ENCODE data around the gene SLC16A3. TPM values are rescaled to one million over a fixed set of nuclear protein-coding genes. Genes with fewer than 3 reads are reported as not detected.

The SLC16A3 gene
- total RNA-seq, 1 experiment from 2014 or later: 677 TPM

DNA sequence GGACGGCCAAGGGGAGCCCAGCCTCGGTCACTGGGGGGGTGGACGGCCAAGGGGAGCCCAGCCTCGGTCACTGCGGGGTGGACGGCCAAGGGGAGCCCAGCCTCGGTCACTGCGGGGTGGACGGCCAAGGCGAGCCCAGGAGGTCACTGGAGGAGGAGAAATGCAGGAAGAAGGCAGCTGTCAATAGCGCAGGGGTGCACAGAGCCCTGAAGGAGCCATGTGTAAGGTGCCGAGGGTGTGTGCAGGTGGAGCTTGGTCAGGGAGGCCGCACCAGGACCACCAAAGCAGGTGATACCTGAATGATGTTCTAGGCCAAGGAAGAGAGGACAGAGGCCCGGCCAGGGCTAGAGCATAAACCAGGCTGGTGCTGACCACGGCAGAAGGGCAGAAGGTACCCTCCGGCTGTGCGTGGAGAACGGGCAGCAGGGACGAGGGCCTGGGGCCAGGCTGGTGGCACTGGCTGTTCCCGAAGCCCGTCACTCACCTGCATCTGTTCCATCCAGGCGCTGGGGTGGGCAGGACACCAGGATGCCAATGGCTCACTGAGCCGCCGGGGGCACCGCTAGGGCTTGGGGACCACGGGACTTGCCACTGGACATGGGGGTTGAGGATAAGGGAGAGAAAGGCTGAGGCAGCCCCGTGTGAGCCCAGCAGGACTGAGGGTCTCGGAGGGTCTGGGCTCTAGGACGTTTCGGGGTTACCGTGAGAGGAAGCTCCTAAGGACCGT, 10.3 kb upstream of the SLC16A3 start:
- in situ Hi-C loops (cut with HindIII; ENCODE audit: low pct_unique_long_range_greater_than_20kb, low sequenced_read_pairs): no loop called here
- no peak for DNase-seq (ENCODE audit: low read depth)

DNA sequence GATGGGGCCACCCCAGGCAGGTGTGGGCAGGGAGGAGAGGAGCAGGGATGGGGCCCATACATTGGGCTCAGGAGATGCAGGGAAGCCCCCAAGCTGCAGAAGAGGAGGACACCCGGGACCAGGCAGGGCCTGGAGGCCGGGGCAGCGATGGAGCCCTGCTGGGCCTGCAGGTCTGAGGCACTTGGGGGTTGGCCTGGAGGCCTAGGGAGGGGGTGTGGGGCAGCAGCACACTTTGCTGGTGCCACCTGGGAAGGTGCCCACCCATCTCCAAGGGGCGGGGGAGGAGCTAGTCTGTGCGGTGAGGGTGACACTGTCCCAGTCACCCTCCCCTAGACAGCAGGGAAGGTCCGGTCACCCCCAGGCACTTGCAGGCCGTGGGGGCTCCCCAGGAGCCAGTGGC, 9.8 kb upstream of the SLC16A3 start:
- in situ Hi-C loops (cut with HindIII; ENCODE audit: low pct_unique_long_range_greater_than_20kb, low sequenced_read_pairs): no loop called here

DNA sequence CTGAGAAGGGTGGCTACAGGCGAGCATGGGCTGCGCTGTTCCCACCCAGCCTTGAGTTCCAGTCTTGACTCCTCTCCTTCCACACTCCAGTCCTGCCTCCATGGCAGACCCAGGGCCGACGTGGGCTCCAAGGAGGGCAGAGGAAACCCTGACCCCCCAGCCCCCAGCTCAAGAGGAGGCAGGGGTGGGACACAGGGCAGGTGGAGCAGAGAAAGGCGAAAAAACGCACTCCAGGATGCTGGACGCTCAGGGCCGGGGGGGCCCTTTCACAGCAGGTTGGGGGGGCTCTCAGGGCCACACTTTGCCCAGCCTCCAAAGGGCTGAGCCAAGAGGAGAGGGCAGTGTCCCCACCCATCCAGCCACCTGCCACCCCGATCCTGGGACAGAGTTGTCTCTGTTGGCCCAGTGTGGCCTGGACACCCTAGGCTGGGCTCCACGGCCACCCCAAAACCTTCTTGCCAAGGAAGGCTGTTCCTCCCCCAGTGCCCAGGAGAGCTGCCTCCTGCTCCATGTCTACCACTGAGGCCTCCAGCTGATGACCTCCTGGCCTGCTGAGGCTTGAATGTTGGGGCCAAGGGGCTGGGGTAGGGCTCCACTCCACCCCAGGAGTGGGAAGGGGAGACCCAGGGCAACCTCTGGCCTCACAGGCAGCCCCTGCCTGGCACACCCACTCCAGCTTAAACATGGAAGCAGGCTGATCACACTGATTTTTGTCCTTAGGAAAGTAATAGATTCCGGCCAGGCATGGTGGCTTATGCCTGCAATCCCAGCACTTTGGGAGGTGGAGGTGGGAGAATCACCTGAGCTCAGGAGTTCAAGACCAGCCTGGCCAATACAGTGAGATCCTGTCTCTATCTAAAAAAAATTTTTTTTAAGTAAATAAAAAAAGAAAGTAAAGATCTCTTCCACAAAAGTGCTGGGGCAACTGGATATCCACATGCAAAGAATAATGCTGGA, 8.8 kb upstream of the SLC16A3 start:
- in situ Hi-C loops (cut with HindIII; ENCODE audit: low pct_unique_long_range_greater_than_20kb, low sequenced_read_pairs): no loop called here
- DNase-seq (ENCODE audit: low read depth): no peak

More for the DNA sequence above, 9.8 kb upstream of the SLC16A3 start:
- no peak for DNase-seq (ENCODE audit: low read depth)

DNA sequence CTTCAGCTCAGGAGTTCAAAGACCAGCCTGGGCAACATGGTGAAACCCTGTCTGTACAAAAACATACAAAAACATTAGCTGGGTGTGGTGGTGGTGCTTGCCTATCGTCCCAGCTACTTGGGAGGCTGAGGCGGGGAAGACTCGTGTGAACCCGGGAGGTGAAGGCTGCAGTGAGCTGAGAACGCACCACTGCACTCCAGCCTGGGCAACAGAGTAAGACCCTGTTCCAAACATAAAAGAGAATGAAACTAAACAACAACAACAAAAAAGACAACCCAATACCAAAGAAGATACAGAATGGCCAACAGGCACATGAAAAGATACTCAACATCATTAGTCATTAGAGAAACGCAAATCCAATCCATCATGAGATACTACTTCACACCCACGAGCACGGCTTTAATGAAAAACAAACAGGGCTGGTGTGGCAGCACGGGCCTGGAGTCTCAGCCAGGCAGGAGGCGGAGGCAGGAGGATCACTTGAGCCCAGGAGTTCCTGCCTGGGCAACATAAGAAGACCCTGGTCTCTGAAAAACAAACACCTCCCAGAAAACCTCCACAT, 7.4 kb upstream of the SLC16A3 start:
- no peak for DNase-seq (ENCODE audit: low read depth)
- in situ Hi-C loops (cut with HindIII; ENCODE audit: low pct_unique_long_range_greater_than_20kb, low sequenced_read_pairs): no loop called here

- in situ Hi-C loops (cut with HindIII; ENCODE audit: low pct_unique_long_range_greater_than_20kb, low sequenced_read_pairs): no loop called here
- DNase-seq (ENCODE audit: low read depth): no peak
Observed at GRCh38 chr17:82222816-82223215, 6.0 kb upstream of the SLC16A3 start.

- in situ Hi-C loops (cut with HindIII; ENCODE audit: low pct_unique_long_range_greater_than_20kb, low sequenced_read_pairs): no loop called here
- no peak for DNase-seq (ENCODE audit: low read depth)
Observed at GRCh38 chr17:82223517-82223916, 5.3 kb upstream of the SLC16A3 start.

GRCh38 chr17:82224666-82225065, 4.2 kb upstream of the SLC16A3 start:
- no peak for DNase-seq (ENCODE audit: low read depth)
- in situ Hi-C loops (cut with HindIII; ENCODE audit: low pct_unique_long_range_greater_than_20kb, low sequenced_read_pairs): no loop called here

DNA sequence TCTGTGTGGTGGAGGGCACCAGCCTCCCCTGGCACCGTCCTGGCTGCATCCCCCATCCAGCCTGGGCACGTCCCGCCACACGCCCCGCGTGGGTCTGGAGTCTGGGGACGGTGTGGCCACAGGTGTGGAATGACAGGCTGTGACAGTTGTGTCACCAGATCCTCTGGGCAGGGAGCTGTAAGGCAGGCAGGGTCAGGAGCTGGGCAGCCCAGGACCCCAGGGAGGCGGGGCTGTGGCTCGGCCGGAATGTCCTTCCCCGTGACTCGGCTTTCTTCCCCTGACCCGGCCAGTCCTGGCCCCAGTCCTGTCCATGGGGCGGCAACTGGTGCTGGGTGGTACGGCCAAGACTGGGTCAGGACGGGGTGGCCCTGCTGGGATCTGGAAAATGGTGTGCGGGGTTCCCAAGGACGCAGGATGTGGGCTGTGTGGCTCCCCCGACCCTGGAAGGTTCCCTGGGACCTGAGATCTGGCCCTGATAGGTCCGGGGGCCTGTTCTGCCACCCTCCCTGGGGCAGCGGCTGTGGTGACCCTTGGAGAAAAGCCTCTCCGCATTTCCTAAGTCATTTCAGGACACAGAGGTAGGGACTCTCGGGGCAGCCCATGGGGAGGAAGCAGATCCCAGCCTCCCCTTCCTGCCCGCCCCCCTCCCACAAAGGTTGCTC, 3.3 kb upstream of the SLC16A3 start:
- in situ Hi-C loops (cut with HindIII; ENCODE audit: low pct_unique_long_range_greater_than_20kb, low sequenced_read_pairs): no loop called here
- no peak for DNase-seq (ENCODE audit: low read depth)

- in situ Hi-C loops (cut with HindIII; ENCODE audit: low pct_unique_long_range_greater_than_20kb, low sequenced_read_pairs): no loop called here
- DNase-seq (ENCODE audit: low read depth): no peak
Observed at GRCh38 chr17:82226146-82226808, 2.6 kb upstream of the SLC16A3 start.

- in situ Hi-C loops (cut with HindIII; ENCODE audit: low pct_unique_long_range_greater_than_20kb, low sequenced_read_pairs): no loop called here
- no peak for DNase-seq (ENCODE audit: low read depth)
Observed at GRCh38 chr17:82226809-82227628, 1.8 kb upstream of the SLC16A3 start.

GRCh38 chr17:82227629-82228277, 1.1 kb upstream of the SLC16A3 start:
- no peak for DNase-seq (ENCODE audit: low read depth)
- in situ Hi-C loops (cut with HindIII; ENCODE audit: low pct_unique_long_range_greater_than_20kb, low sequenced_read_pairs): no loop called here

GRCh38 chr17:82228278-82228841, 482 bp upstream of the SLC16A3 start:
- DNase-seq (ENCODE audit: low read depth): no peak
- in situ Hi-C loops (cut with HindIII; ENCODE audit: low pct_unique_long_range_greater_than_20kb, low sequenced_read_pairs): no loop called here

DNA sequence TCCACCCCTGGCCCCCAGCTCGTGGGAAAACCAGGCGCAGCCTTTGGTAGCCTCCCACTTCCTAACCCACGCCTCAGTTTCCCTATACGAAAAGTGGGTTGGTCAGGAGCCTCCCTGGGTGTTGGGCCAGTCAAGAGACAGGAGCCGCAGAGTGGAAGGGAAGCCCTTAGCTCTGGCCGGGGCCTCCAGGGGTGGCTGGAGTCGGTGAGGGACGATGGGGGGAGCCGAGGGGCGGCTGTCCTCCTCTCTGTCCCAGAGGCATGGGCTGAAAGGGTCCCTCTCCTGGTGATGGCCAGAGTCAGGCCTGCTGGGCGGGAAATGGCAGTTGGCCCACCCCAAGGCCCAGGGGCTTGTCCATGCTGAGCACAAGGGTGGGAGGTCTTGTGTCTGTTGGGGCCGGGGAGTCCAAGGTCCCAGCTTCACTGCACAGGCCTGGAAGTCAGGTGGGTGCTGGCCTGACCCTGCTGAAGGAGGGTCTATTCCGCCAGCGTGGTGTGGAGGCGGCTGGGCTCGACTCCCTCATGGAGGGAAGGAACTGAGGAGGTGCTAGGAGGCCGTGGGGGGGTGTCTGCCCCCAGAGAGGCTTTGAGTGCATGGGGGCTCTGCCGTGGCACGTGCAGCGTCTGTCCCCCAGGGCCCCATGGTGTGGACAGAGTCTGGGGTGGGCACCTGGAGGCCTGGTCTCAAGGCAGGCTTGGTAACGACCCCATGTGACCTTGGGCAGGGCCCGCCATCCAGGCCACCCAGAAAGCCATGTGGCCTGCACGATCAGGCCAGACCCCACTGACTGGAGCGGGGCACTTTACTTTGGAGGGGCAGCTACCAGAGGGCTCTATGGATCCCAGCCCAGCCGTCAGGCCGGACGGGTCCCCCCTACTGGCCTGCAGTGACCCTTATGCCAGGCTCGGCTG, 1.1 kb downstream of the SLC16A3 start:
- peak; percentile 73 for DNase-seq (ENCODE audit: low read depth)

DNA sequence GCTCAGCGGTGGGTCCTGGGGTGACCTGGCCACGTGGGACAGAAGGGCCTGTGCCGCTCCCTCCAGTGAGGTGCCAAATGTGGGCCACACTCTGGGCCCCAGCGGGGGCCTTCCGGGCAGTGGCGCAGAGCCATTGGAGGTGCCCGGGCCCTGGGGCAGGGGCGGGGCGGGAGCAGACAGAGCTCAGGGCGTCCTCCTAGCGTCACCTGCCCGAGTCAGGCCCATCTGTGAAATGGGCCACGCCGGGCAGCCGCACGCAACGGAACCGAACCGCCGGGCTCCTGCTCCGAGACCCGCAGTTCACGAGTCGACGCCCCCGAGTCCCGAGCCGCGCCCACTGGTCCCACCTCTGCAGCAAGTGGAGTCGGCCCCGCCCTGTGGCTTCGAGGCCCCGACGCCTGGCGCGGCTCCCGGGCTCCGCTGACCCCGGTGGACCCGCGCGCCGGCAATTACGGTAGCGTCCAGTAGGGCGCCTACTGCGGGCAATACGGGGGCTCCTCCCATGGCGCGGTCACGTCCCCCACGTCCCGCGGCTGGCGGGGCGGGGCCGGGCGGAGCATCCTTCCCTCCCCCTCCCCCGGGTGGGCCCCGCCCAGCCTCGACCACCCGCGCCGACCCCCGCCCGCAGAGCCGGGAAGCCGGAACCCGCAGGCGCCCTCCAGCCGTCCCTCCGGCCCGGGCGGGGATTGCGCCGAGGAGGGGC, 1.9 kb downstream of the SLC16A3 start:
- peak; percentile 95 for DNase-seq (ENCODE audit: low read depth)
- in situ Hi-C loops (cut with HindIII; ENCODE audit: low pct_unique_long_range_greater_than_20kb, low sequenced_read_pairs): no loop called here

More for the DNA sequence above, 1.1 kb downstream of the SLC16A3 start:
- in situ Hi-C loops (cut with HindIII; ENCODE audit: low pct_unique_long_range_greater_than_20kb, low sequenced_read_pairs): no loop called here

- peak; percentile 72 for DNase-seq (ENCODE audit: low read depth)
Observed at GRCh38 chr17:82231312-82231561, 2.4 kb downstream of the SLC16A3 start.

More at GRCh38 chr17:82231312-82231561, 2.4 kb downstream of the SLC16A3 start:
- in situ Hi-C loops (cut with HindIII; ENCODE audit: low pct_unique_long_range_greater_than_20kb, low sequenced_read_pairs): no loop called here
